Brain microvascular endothelial cell (primary cell): Measurements from ENCODE around the gene MCF2.

Experiments used
- DNase-seq: peaks from one replicate; pipeline ENCODE4 v3.0.0-alpha.2; 2020
- H3K27ac ChIP-seq: fragments of 250-450 bp; sonication (Bioruptor Pico); 2 replicates; pipeline ENCODE4 v1.5.1; 2020; ENCODE audit warnings: mild to moderate bottlenecking, moderate library complexity
- H3K27me3 ChIP-seq: fragments of 250-450 bp; sonication (Bioruptor Pico); replicated peaks from 2 replicates; pipeline ENCODE4 v1.5.1; 2020; ENCODE audit warnings: mild to moderate bottlenecking
- H3K36me3 ChIP-seq: fragments of 250-450 bp; sonication (Bioruptor Pico); replicated peaks from 2 replicates; pipeline ENCODE4 v1.5.1; 2020; ENCODE audit warnings: mild to moderate bottlenecking
- H3K4me3 ChIP-seq: 2 replicates; pipeline ENCODE4 v1.5.1; 2011; ENCODE audit warnings: low read depth, mild to moderate bottlenecking, control low read depth, low read length, moderate library complexity
- CTCF ChIP-seq: IDR thresholded peaks from 2 replicates; pipeline ENCODE4 v1.5.1; 2011; ENCODE audit warnings: low read depth, mild to moderate bottlenecking, moderate library complexity, low read length, control low read depth, inconsistent platforms; ENCODE audit errors: missing control alignments
- in situ Hi-C: cut with HindIII; loops from 2 replicates; pipeline ENCODE4 v1.10.0; 2017; ENCODE audit warnings: low sequenced_read_pairs, low pct_ligation_motif_present

Gene MCF2

DNA sequence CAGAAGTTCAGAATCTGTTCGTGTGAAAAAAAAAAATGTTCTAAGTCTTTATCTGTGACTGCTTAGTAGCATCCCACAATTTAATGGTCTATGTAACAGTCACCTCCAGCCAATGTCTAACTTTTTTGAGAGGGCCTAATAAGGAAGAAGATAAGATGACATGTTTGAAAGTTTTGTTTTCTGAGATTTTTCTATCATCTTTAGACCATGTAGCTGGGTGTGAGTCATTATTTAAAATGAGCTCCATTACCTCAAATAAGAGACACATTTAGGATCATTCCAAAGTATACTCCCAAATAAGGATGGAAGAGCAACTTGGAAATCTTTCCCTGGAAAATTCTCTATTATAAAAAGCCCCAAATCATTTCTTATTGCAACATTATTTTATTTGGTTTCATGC, 28.2 kb upstream of the MCF2 start:
- no peak for TF ChIP-seq CTCF
- no peak overlapping the region for H3K4me3 ChIP-seq
- in situ Hi-C loops, result no loop called here

GRCh38 chrX:139734996-139735395, 27.0 kb upstream of the MCF2 start:
- Histone ChIP-seq H3K4me3 (no peak overlapping the region), H3K27ac (no peak overlapping the region), H3K36me3 (no peaks in the 10 kb centered on the region), H3K27me3 (no peaks in the 10 kb centered on the region)
- no peak for DNase-seq
- no peak for TF ChIP-seq CTCF
- in situ Hi-C loops, result no loop called here

More for the DNA sequence above, 28.2 kb upstream of the MCF2 start:
- no peak for DNase-seq
- Histone ChIP-seq H3K36me3 (no peaks in the 10 kb centered on the region), H3K27ac (no peak overlapping the region), H3K27me3 (no peaks in the 10 kb centered on the region)

DNA sequence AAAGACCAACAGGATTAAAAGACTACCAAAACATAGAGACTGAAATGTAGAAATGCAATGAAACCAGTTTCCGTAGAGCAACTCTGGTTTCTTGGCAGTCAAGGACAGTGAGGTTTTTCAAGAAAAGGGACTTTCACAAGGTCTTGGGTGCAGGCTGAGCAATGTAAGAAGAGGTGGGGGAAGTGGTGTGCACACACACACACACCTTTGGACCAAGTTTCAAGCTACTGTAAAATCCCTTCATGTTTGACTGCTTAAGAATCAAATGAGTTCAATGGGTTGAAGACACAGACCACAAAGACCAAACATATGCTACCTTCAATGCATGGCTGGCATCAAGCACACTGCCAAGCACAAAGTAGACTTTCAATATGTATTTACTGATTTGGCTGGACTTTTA, 17.8 kb upstream of the MCF2 start:
- Histone ChIP-seq H3K36me3 (no peaks in the 10 kb centered on the region), H3K4me3 (no peak overlapping the region), H3K27ac (no peak overlapping the region), H3K27me3 (no peaks in the 10 kb centered on the region)
- no peak for TF ChIP-seq CTCF
- DNase-seq, result no peak
- in situ Hi-C loops, result no loop called here

DNA sequence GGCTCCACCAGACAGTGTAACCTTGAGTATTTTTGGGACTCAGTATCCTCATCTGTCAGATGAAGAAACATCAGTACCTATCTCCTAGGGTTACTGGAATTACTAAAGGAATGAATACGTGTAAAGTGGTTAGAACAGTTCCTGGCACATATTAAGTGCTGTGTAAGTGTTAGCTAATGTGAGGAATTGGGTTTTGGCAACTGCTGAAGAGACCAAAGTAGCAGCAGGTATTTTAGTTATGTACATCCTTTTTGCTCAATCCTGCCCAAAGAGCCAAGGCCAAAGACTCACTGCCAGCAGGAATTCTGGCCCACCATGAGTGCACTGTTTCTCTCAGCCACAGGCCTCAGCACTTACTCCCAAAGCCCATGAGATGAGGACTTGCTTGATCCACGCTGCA, 16.7 kb upstream of the MCF2 start:
- no peaks in the 10 kb centered on the region for H3K36me3 ChIP-seq
- DNase-seq, result no peak
- no peaks in the 10 kb centered on the region for H3K27me3 ChIP-seq
- TF ChIP-seq CTCF, result no peak
- in situ Hi-C loops, result no loop called here
- no peak overlapping the region for H3K27ac ChIP-seq
- H3K4me3 ChIP-seq, result no peak overlapping the region

- TF ChIP-seq CTCF, result no peak
- no peak overlapping the region for H3K27ac ChIP-seq
- in situ Hi-C loops, result no loop called here
- no peaks in the 10 kb centered on the region for H3K27me3 ChIP-seq
- no peak for DNase-seq
- H3K4me3 ChIP-seq, result no peak overlapping the region
- H3K36me3 ChIP-seq, result no peaks in the 10 kb centered on the region
Measured at GRCh38 chrX:139720979-139721378, 13.0 kb upstream of the MCF2 start.

- Histone ChIP-seq H3K27ac (no peak overlapping the region), H3K36me3 (no peaks in the 10 kb centered on the region), H3K4me3 (no peak overlapping the region), H3K27me3 (no peaks in the 10 kb centered on the region)
- no peak for TF ChIP-seq CTCF
- peak; percentile 37 for DNase-seq
- in situ Hi-C loops, result no loop called here
Measured at GRCh38 chrX:139720136-139720535, 12.2 kb upstream of the MCF2 start.
